HG03469 (cell line): ENCODE measurements around the gene INSRR.

Experiments used
- ATAC-seq: cut with Tn5 transposase; IDR thresholded peaks from one replicate; pipeline ENCODE4 v1.9.1; 2021; ENCODE audit warnings: mild to moderate bottlenecking, moderate library complexity, moderate number of reproducible peaks; ENCODE audit not compliant: unreplicated experiment

The INSRR gene

GRCh38 chr1:156808186-156809030 lies 50.5 kb downstream of the INSRR start:
- no peak for ATAC-seq

GRCh38 chr1:156807627-156808026 lies 51.3 kb downstream of the INSRR start:
- no peak for ATAC-seq

- no peak for ATAC-seq
Observed at GRCh38 chr1:156806512-156807440, 52.1 kb downstream of the INSRR start.

GRCh38 chr1:156805766-156806511 lies 53.0 kb downstream of the INSRR start:
- no peak for ATAC-seq

GRCh38 chr1:156804572-156805243 lies 54.2 kb downstream of the INSRR start:
- ATAC-seq, result no peak

- no peak for ATAC-seq
Observed at GRCh38 chr1:156804026-156804425, 54.9 kb downstream of the INSRR start.

- no peak for ATAC-seq
Observed at GRCh38 chr1:156803086-156803851, 55.6 kb downstream of the INSRR start.

GRCh38 chr1:156802421-156802935 lies 56.4 kb downstream of the INSRR start:
- no peak for ATAC-seq

- no peak for ATAC-seq
Observed at GRCh38 chr1:156801409-156802121, 57.4 kb downstream of the INSRR start.

- ATAC-seq, result no peak
Observed at GRCh38 chr1:156797212-156797871, 61.6 kb downstream of the INSRR start.

GRCh38 chr1:156796340-156797097 lies 62.4 kb downstream of the INSRR start:
- no peak for ATAC-seq

- no peak for ATAC-seq
Observed at GRCh38 chr1:156795787-156796186, 63.1 kb downstream of the INSRR start.

- no peak for ATAC-seq
Observed at GRCh38 chr1:156795374-156795733, 63.6 kb downstream of the INSRR start.

- no peak for ATAC-seq
Observed at GRCh38 chr1:156794506-156795373, 64.2 kb downstream of the INSRR start.
